Fibroblast of pulmonary artery (primary cell): ENCODE measurements around the gene OSBPL6.

Experiments used
- DNase-seq: peaks from one replicate; pipeline ENCODE4 v3.0.0-alpha.2; 2010; ENCODE audit warnings: low read depth
- H3K4me3 ChIP-seq: replicated peaks from 2 replicates; pipeline ENCODE4 v1.5.1; 2011; ENCODE audit warnings: low read depth, mild to moderate bottlenecking, control low read depth, low read length, moderate library complexity
- TF ChIP-seq, protein P1 (sequence below): IDR thresholded peaks from 2 replicates; pipeline ENCODE4 v1.5.1; 2011; ENCODE audit warnings: mild to moderate bottlenecking, control low read depth, low read length, inconsistent platforms; ENCODE audit errors: missing control alignments

The OSBPL6 gene

DNA sequence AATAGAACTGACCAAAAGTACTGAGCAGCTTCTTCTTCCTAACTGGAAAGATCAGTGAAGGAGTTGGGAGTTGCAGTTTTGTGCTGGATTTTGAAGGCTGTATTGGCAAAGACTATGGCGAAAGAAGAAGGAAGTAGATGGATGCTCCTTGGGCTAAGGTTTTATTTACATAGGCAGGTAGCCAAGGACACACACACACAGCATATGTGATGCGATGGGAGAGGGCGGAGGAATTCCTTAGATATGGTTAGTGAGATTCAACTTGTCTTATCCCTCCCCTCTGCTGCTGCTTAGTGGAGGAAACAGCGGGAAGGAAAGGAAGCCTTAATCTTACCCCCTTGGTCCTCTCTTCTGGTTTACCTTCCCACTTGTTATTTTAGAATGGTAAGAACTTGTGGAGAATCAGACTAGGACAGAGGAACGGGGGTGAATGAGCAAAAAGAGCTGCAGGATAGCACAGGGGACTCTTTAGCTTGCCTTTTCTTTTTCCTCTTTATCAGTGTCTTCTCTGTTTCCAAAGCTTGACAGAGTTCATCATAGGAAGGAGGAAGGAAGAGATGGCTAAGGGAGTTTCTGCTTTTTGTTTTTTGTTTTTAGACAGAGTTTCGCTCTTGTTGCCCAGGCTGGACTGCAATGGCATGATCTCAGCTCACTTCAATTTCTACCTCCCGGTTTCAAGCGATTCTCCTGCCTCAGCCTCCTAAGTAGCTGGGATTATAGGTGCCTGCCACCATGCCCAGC, 87.9 kb downstream of the OSBPL6 start:
- TF ChIP-seq, protein P1, sequence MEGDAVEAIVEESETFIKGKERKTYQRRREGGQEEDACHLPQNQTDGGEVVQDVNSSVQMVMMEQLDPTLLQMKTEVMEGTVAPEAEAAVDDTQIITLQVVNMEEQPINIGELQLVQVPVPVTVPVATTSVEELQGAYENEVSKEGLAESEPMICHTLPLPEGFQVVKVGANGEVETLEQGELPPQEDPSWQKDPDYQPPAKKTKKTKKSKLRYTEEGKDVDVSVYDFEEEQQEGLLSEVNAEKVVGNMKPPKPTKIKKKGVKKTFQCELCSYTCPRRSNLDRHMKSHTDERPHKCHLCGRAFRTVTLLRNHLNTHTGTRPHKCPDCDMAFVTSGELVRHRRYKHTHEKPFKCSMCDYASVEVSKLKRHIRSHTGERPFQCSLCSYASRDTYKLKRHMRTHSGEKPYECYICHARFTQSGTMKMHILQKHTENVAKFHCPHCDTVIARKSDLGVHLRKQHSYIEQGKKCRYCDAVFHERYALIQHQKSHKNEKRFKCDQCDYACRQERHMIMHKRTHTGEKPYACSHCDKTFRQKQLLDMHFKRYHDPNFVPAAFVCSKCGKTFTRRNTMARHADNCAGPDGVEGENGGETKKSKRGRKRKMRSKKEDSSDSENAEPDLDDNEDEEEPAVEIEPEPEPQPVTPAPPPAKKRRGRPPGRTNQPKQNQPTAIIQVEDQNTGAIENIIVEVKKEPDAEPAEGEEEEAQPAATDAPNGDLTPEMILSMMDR: no peak
- DNase-seq: peak; percentile 94
- H3K4me3 ChIP-seq: peak overlapping the region; percentile 24

DNA sequence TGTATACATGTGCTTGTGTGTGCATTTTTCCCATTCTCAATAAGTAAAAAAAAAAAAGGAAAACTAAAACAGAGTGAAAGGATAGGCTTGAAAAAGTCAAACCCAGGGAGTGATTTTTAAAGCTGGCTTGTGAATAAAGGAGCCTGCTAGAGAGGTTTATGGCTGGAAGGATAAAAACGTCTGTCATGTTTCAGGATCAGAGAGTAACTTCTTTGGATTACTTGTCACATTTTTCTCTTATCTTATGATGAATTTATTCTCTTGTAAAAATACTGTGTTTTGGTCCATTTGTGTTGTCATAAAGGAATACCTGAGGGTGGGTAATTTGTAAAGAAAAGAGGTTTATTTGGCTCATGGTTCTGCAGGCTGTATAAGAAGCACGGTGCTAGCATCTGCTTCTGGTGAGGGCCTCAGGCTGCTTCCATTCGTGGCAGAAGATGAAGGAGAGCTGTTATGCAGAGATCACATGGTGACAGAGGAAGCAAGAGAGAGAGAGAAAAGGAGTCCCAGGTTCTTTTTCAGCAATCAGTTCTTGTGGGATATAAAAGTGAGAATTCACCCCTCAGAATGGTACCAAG, 89.1 kb downstream of the OSBPL6 start:
- no peak overlapping the region for H3K4me3 ChIP-seq
- TF ChIP-seq, protein P1: no peak
- no peak for DNase-seq

DNA sequence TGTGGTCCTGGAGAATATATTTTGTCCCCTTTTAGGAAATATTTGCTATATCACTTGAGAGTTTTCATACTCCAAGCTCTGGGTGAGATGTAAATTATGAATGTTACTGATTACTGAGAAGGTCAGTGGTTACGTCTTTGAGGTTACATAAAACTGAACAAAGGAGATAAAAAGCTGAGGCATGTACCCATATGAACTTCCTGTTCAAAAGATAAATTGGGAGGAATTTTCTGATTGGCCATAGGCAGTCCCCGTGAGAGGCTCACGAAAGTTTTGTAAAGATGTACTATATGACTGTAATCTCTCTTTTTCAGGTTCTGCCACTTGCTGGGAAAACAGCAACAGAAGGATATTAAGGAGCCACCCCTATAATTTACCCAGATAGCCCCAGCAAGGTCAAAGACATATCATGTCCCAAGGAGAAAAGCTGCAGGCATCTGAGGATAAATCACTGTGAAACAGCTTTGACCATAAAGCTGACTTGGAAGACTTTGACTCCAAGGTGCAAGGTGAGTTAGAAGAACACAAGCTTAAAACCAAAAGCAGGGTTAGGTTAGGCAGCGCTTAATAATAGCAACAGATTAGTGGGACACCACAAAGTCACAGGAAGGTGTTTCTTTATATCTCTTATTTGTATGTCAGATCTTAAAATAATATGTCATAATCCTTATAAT, 90.4 kb downstream of the OSBPL6 start:
- DNase-seq: peak; percentile 42
- no peak overlapping the region for H3K4me3 ChIP-seq
- TF ChIP-seq, protein P1: no peak

DNA sequence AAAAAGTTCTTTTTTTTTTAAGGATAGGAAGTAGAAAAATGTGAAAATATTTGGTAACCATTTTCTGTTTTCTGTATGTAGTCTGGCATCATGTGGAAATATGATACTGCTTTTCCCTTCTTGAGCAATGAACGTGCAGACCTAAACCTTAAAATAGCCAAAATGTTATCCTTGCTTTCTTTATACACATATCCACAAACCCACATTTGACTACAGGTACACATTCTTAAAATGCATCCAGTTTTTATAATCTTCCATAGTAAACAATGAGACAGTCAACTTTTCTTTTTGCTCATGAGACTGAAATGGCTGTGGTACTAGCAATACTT, 90.9 kb downstream of the OSBPL6 start:
- no peak overlapping the region for H3K4me3 ChIP-seq
- TF ChIP-seq, protein P1: no peak
- DNase-seq: no peak

DNA sequence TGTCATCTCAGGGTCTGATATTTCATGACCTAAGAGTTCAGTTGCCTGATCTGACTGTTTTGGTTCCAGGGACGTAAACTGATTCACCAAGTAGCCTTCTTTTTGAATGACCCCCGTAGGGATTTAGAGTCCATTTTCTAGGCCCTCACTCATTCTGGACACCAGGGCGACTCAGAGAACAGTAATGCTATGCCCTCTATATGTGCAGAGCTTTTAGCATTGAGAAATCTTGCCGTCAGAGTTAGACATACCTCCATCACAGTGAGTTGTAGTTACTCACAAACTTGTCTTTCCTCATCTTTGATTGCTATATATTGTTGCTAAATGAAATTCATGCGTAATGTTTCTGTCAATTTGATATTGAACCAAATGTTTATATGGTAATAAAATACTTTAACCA, 92.3 kb downstream of the OSBPL6 start:
- no peak for DNase-seq
- H3K4me3 ChIP-seq: no peak overlapping the region
- TF ChIP-seq, protein P1: no peak

DNA sequence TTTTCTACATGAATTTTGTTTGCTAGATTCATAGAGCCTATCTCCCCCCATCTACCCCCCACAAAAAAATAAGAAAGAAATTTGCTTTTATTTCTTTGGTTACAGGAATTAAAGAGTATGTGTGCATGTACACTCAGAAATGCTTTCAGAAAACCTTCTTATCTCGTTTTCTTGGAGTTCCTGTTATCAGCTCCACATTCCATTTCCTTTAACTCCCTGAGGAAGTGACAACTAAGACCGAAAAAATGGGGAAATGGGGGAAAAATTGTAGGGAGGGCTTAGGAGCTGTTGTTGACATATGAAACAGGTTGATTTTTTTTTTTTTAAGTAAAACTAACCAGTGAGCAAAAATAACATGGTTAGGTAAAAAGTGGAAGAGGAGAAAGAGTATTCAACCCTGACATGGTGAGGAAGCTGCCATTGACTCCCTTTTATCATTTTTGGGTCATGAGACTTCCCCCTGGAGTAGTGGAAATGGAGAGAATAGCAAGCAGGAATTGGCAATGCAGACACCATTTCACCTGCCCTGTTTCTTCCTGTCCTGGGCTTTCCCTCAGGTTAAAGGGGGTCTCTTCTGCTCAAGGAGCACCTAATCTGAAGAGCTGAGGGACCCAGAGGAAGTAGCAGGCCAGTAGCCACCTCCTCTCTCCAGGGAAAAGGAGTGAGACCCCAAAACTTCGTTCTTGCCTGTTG, 93.5 kb downstream of the OSBPL6 start:
- TF ChIP-seq, protein P1: no peak
- H3K4me3 ChIP-seq: no peak overlapping the region
- peak; percentile 33 for DNase-seq
